ENCODE measurements around the gene UBR4.

UBR4 gene

DNA sequence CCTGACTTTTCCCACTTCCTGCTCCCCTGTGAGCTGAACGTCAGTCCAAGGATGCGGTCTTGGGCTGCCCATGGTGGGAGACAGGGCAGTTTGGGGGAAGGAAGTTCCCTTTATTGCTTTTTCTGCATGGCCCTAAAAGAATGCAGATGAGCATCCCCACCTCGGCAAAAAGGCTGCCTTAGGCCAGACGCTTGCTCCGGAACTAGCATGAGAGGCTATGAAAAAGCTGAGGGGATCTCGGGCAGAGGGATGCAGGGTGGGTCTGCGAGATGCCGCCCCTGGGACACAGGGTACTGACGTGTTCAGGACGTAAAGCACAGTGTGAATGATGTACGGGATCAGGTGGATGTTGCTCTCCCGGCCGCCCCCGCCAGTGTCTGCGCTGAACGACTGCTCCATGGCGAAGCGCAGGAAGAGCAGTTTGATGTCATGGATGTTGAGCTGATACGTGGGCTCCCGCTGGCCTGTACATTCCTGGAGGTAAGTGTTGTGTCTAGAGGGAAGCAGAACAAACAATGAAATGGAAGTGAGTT lies 125.8 kb downstream of the UBR4 start:
- H3K9ac ChIP-seq (ENCODE audit: insufficient read length), result no peak overlapping the region
- H3K9me3 ChIP-seq (ENCODE audit: low read depth, low read length), result no peaks in the 10 kb centered on the region
- DNase-seq (ENCODE audit: low read depth, low spot score), result no peak
- peaks cover 94% of the 10 kb centered on the region for H3K36me3 ChIP-seq (ENCODE audit: insufficient read depth, low read length)
- TF ChIP-seq FOXP2 (optimal IDR thresholded peaks at IDR 0.05; ENCODE audit: control extremely low read depth, extremely low read length, insufficient read depth), result no peak
- TF ChIP-seq EZH2 (IDR thresholded peaks at IDR 0.05), result no peak
- TF ChIP-seq POLR2AphosphoS5 (IDR thresholded peaks at IDR 0.05; ENCODE audit: borderline replicate concordance, low read depth, low read length), result no peak
- H3K4me3 ChIP-seq, result no peak overlapping the region
- H3K27ac ChIP-seq, result no peak overlapping the region

GRCh38 chr1:19083081-19083480 lies 127.0 kb downstream of the UBR4 start:
- no peaks in the 10 kb centered on the region for H3K9me3 ChIP-seq (ENCODE audit: low read depth, low read length)
- no peak for DNase-seq (ENCODE audit: low read depth, low spot score)
- H3K36me3 ChIP-seq (ENCODE audit: insufficient read depth, low read length), result peaks cover 94% of the 10 kb centered on the region
- no peak for TF ChIP-seq FOXP2 (optimal IDR thresholded peaks at IDR 0.05; ENCODE audit: control extremely low read depth, extremely low read length, insufficient read depth)
- H3K27ac ChIP-seq, result no peak overlapping the region
- H3K9ac ChIP-seq (ENCODE audit: insufficient read length), result no peak overlapping the region
- H3K4me3 ChIP-seq, result no peak overlapping the region

DNA sequence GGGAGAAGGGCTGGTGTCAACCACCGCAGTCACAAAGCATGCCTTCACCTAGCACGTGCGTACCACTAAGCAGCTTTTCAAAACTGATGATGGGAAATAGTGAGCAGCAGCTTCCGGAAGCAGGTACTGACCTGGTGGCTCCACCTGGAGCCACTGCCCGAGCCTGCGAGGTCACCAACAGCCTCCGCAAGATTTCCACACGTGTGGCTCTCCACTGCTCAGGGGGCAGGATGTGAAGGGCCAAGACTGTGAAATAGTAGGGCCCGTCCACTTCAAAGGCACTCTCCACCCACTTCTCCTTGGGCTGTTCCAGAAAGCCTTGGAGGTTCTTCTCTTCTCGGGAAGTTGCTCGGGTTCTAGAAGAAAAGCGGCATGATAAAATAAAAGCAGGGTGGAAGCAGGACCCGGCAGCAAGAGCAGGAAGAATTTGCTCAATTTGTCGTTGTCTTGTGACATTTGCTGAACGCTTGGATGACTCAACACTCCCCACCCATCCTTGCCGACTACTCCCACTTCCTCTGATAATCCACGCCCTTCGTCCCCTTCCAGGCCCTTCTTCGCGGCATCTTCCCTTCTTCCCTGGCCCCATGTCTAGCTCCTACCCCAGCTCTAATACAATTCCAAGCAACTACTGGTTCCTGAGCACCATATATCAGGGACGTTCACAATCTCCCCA lies 128.7 kb downstream of the UBR4 start:
- TF ChIP-seq EZH2 (IDR thresholded peaks at IDR 0.05), result no peak
- no peak for TF ChIP-seq FOXP2 (optimal IDR thresholded peaks at IDR 0.05; ENCODE audit: control extremely low read depth, extremely low read length, insufficient read depth)
- TF ChIP-seq POLR2AphosphoS5 (IDR thresholded peaks at IDR 0.05; ENCODE audit: borderline replicate concordance, low read depth, low read length), result no peak
- no peak overlapping the region for H3K9ac ChIP-seq (ENCODE audit: insufficient read length)
- no peak overlapping the region for H3K4me3 ChIP-seq
- peaks cover 94% of the 10 kb centered on the region for H3K36me3 ChIP-seq (ENCODE audit: insufficient read depth, low read length)
- H3K9me3 ChIP-seq (ENCODE audit: low read depth, low read length), result no peaks in the 10 kb centered on the region
- H3K27ac ChIP-seq, result no peak overlapping the region
- DNase-seq (ENCODE audit: low read depth, low spot score), result no peak

- Histone ChIP-seq H3K27ac (no peak overlapping the region), H3K9me3 (ENCODE audit: low read depth, low read length) (no peaks in the 10 kb centered on the region), H3K9ac (ENCODE audit: insufficient read length) (no peak overlapping the region), H3K4me3 (no peak overlapping the region), H3K36me3 (ENCODE audit: insufficient read depth, low read length) (peaks cover 96% of the 10 kb centered on the region)
- DNase-seq (ENCODE audit: low read depth, low spot score), result no peak
- no peak for TF ChIP-seq EZH2 (IDR thresholded peaks at IDR 0.05)
- no peak for TF ChIP-seq FOXP2 (optimal IDR thresholded peaks at IDR 0.05; ENCODE audit: control extremely low read depth, extremely low read length, insufficient read depth)
- TF ChIP-seq POLR2AphosphoS5 (IDR thresholded peaks at IDR 0.05; ENCODE audit: borderline replicate concordance, low read depth, low read length), result no peak
Measured at GRCh38 chr1:19080721-19081120, 129.3 kb downstream of the UBR4 start.

DNA sequence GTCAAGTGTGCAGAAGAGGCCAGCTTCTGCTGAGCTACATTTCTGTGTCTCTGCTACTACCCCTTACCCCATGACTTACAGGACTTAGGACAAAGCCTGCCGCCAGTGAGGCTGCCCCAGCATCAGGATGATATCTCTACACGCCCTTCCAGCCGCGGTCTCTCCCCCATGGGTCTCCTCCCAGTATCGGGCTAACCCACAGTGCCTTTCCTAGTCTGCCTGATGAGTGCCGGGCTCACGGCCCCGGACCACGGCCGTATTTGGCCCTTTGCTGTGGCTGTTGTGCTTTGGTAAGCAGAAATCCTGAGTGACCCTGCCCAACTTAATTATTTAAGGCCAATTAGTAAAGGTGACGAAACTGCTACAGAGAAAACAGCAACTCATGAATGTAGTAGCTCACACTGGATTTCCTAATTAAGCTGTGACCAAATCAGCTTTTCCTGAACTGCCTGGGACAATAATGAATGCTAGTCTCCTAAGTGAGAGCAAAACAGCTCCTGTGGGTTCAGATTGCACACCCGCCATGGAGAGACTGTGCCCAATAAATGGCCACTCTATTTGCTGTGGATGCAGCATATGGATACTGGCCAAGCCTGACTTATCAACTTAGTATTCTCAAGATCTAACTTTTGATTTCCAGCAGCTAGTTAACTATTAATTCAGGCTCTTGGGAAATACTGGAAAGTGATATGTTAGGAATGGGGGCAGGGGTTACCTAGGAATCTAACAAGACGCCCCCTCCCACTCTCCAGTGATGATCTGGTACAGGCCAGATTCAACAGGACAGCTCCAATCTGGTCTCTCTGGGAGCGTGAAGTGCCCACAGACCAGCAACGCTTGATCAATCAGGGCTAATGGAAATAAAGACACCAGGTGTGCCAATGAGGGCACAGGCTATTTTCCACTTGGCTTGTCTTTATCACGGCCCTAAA lies 130.3 kb downstream of the UBR4 start:
- Histone ChIP-seq H3K27ac (no peak overlapping the region), H3K9ac (ENCODE audit: insufficient read length) (no peak overlapping the region), H3K9me3 (ENCODE audit: low read depth, low read length) (no peaks in the 10 kb centered on the region), H3K4me3 (no peak overlapping the region), H3K36me3 (ENCODE audit: insufficient read depth, low read length) (peaks cover 99% of the 10 kb centered on the region)
- no peak for TF ChIP-seq EZH2 (IDR thresholded peaks at IDR 0.05)
- no peak for TF ChIP-seq POLR2AphosphoS5 (IDR thresholded peaks at IDR 0.05; ENCODE audit: borderline replicate concordance, low read depth, low read length)
- TF ChIP-seq FOXP2 (optimal IDR thresholded peaks at IDR 0.05; ENCODE audit: control extremely low read depth, extremely low read length, insufficient read depth), result no peak
- no peak for DNase-seq (ENCODE audit: low read depth, low spot score)

DNA sequence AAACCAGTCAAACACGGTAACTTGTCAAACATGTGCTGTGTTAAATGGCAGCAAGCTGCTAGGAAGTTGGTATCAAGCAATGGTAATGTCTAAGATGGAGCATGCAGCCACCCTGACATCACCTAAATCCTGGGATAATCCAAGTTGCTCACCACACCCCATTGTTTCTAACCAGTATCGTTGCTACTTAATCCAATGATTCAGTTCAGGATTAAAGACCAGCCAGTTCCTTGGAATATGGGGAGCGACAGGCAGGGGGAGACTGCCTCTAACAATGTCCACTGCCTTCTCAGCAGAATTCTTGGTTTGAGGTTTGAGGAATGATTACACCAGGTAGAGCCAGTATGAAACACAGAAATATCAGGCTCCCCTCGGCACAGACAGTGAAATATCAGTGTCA lies 131.5 kb downstream of the UBR4 start:
- no peak for DNase-seq (ENCODE audit: low read depth, low spot score)
- no peak overlapping the region for H3K27ac ChIP-seq
- no peak overlapping the region for H3K4me3 ChIP-seq
- no peak overlapping the region for H3K9ac ChIP-seq (ENCODE audit: insufficient read length)
- TF ChIP-seq POLR2AphosphoS5 (IDR thresholded peaks at IDR 0.05; ENCODE audit: borderline replicate concordance, low read depth, low read length) (no peak), EZH2 (IDR thresholded peaks at IDR 0.05) (no peak), FOXP2 (optimal IDR thresholded peaks at IDR 0.05; ENCODE audit: control extremely low read depth, extremely low read length, insufficient read depth) (no peak)
- H3K9me3 ChIP-seq (ENCODE audit: low read depth, low read length), result no peaks in the 10 kb centered on the region
- peaks cover 97% of the 10 kb centered on the region for H3K36me3 ChIP-seq (ENCODE audit: insufficient read depth, low read length)

GRCh38 chr1:19076841-19077616 lies 133.0 kb downstream of the UBR4 start:
- Histone ChIP-seq H3K9ac (ENCODE audit: insufficient read length) (no peak overlapping the region), H3K27ac (no peak overlapping the region), H3K9me3 (ENCODE audit: low read depth, low read length) (no peaks in the 10 kb centered on the region), H3K4me3 (no peak overlapping the region), H3K36me3 (ENCODE audit: insufficient read depth, low read length) (peaks cover 90% of the 10 kb centered on the region)
- DNase-seq (ENCODE audit: low read depth, low spot score), result no peak
- TF ChIP-seq FOXP2 (optimal IDR thresholded peaks at IDR 0.05; ENCODE audit: control extremely low read depth, extremely low read length, insufficient read depth) (no peak), EZH2 (IDR thresholded peaks at IDR 0.05) (no peak), POLR2AphosphoS5 (IDR thresholded peaks at IDR 0.05; ENCODE audit: borderline replicate concordance, low read depth, low read length) (no peak)

Measured in SK-N-MC (cell line).